GM08714 (cell line): ENCODE data around the gene MED14.

ENCODE experiments used
- H3K4me3 ChIP-seq: fragments of 200-500 bp; sonication (Bioruptor generic); 2 replicates; pipeline ENCODE4 v1.5.1; 2014; ENCODE audit warnings: mild to moderate bottlenecking, low read length, inconsistent platforms
- ZNF274 ChIP-seq: IDR thresholded peaks from 2 replicates; pipeline ENCODE4 v1.6.1; 2012; ENCODE audit warnings: mild to moderate bottlenecking, low read depth, low read length

MED14 gene

GRCh38 chrX:40625294-40625693, 110.0 kb downstream of the MED14 start:
- TF ChIP-seq ZNF274 = no peak
- no peak overlapping the region for H3K4me3 ChIP-seq

GRCh38 chrX:40623665-40624064, 111.7 kb downstream of the MED14 start:
- no peak for TF ChIP-seq ZNF274
- no peak overlapping the region for H3K4me3 ChIP-seq

GRCh38 chrX:40623139-40623536, 112.2 kb downstream of the MED14 start, which contains the start of gene MPC1L:
TSS of gene MPC1L (plus strand) at chrX:40623428. CDS start at chrX:40623566, 138 bp downstream.
- TF ChIP-seq ZNF274 = no peak
- H3K4me3 ChIP-seq = no peak within 1 kb of the TSS

- H3K4me3 ChIP-seq = no peak overlapping the region
- TF ChIP-seq ZNF274 = no peak
Observed at GRCh38 chrX:40622479-40623138, 112.7 kb downstream of the MED14 start.

GRCh38 chrX:40617566-40617965, 117.8 kb downstream of the MED14 start:
- TF ChIP-seq ZNF274 = no peak
- no peak overlapping the region for H3K4me3 ChIP-seq

GRCh38 chrX:40615976-40616375, 119.4 kb downstream of the MED14 start:
- TF ChIP-seq ZNF274 = no peak
- H3K4me3 ChIP-seq = no peak overlapping the region

GRCh38 chrX:40612511-40612910, 122.8 kb downstream of the MED14 start:
- no peak for TF ChIP-seq ZNF274
- no peak overlapping the region for H3K4me3 ChIP-seq

- no peak overlapping the region for H3K4me3 ChIP-seq
- TF ChIP-seq ZNF274 = no peak
Observed at GRCh38 chrX:40607381-40607780, 128.0 kb downstream of the MED14 start.

GRCh38 chrX:40603446-40603845, 131.9 kb downstream of the MED14 start:
- no peak overlapping the region for H3K4me3 ChIP-seq
- no peak for TF ChIP-seq ZNF274
